ENCODE results near the gene CASP8. TPM values are rescaled to one million over a fixed set of nuclear protein-coding genes. Genes with fewer than 3 reads are reported as not detected.

Gene CASP8
- total and polyA plus RNA-seq, 9 of the 15 experiments (the other 6 are each of a cell fraction or from before 2014, with no cell fraction given): 10.2 to 31.4 (median 19.4) TPM

DNA sequence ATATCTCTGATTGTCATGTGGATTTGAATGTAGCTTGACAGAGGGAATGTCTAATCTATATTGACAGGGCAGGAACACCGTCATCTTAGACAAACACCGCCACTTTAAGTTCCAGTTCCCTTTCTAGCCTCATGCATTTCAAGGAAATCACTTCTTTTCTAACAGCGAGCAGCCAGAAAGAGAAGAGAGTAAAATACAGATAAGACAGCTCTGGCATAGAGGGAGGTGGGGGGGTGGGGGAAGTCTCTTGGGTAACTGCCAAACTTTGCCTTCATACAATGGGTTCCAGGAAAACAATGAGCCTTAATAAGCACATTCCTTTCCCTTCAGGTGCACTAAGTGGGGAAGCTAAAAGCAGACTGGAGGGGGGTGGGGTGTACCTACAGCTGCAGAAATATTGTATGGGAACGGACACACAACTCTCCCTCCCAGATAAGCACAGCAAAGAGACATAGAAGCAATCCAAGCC is 40.2 kb upstream of the CASP8 start (continued):
- TF ChIP-seq PCBP2 (IDR thresholded peaks at IDR 0.05; ENCODE audit: low read depth, low read length, poor library complexity, severe bottlenecking) (no peak), MAFG (tag; conservative IDR thresholded peaks at IDR 0.05) (no peak), NRF1 (conservative IDR thresholded peaks at IDR 0.05 in 1 of 2, IDR thresholded peaks at IDR 0.05 in 1 of 2) (no peak), CBX8 (IDR thresholded peaks at IDR 0.05; ENCODE audit: borderline replicate concordance, extremely low read depth, low read depth, low read length, poor library complexity, severe bottlenecking) (no peak), GABPB1 (CRISPR knock-in tag; IDR thresholded peaks at IDR 0.05) (no peak), HOXB6 (CRISPR knock-in tag; IDR thresholded peaks at IDR 0.05; ENCODE audit: borderline replicate concordance) (no peak), ZFPM2 (CRISPR knock-in tag; IDR thresholded peaks at IDR 0.05) (no peak), MTA3 (IDR thresholded peaks at IDR 0.05; ENCODE audit: borderline replicate concordance) (peak; percentile 43; the same call in 1 of the 2 replicates), SNIP1 (IDR thresholded peaks at IDR 0.05; ENCODE audit: low read depth) (no peak), ZNF3 (CRISPR knock-in tag; IDR thresholded peaks at IDR 0.05) (no peak), NUFIP1 (IDR thresholded peaks at IDR 0.05; ENCODE audit: partially characterized antibody) (no peak)
- TF ChIP-seq, protein P1, sequence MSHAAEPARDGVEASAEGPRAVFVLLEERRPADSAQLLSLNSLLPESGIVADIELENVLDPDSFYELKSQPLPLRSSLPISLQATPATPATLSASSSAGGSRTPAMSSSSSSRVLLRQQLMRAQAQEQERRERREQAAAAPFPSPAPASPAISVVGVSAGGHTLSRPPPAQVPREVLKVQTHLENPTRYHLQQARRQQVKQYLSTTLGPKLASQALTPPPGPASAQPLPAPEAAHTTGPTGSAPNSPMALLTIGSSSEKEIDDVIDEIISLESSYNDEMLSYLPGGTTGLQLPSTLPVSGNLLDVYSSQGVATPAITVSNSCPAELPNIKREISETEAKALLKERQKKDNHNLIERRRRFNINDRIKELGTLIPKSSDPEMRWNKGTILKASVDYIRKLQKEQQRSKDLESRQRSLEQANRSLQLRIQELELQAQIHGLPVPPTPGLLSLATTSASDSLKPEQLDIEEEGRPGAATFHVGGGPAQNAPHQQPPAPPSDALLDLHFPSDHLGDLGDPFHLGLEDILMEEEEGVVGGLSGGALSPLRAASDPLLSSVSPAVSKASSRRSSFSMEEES (CRISPR knock-in tag; IDR thresholded peaks at IDR 0.05): no peak
- TF ChIP-seq, protein P2, sequence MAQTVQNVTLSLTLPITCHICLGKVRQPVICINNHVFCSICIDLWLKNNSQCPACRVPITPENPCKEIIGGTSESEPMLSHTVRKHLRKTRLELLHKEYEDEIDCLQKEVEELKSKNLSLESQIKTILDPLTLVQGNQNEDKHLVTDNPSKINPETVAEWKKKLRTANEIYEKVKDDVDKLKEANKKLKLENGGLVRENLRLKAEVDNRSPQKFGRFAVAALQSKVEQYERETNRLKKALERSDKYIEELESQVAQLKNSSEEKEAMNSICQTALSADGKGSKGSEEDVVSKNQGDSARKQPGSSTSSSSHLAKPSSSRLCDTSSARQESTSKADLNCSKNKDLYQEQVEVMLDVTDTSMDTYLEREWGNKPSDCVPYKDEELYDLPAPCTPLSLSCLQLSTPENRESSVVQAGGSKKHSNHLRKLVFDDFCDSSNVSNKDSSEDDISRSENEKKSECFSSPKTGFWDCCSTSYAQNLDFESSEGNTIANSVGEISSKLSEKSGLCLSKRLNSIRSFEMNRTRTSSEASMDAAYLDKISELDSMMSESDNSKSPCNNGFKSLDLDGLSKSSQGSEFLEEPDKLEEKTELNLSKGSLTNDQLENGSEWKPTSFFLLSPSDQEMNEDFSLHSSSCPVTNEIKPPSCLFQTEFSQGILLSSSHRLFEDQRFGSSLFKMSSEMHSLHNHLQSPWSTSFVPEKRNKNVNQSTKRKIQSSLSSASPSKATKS (CRISPR knock-in tag; IDR thresholded peaks at IDR 0.05): no peak
- TF ChIP-seq, protein P3, sequence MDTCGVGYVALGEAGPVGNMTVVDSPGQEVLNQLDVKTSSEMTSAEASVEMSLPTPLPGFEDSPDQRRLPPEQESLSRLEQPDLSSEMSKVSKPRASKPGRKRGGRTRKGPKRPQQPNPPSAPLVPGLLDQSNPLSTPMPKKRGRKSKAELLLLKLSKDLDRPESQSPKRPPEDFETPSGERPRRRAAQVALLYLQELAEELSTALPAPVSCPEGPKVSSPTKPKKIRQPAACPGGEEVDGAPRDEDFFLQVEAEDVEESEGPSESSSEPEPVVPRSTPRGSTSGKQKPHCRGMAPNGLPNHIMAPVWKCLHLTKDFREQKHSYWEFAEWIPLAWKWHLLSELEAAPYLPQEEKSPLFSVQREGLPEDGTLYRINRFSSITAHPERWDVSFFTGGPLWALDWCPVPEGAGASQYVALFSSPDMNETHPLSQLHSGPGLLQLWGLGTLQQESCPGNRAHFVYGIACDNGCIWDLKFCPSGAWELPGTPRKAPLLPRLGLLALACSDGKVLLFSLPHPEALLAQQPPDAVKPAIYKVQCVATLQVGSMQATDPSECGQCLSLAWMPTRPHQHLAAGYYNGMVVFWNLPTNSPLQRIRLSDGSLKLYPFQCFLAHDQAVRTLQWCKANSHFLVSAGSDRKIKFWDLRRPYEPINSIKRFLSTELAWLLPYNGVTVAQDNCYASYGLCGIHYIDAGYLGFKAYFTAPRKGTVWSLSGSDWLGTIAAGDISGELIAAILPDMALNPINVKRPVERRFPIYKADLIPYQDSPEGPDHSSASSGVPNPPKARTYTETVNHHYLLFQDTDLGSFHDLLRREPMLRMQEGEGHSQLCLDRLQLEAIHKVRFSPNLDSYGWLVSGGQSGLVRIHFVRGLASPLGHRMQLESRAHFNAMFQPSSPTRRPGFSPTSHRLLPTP (IDR thresholded peaks at IDR 0.05; ENCODE audit: borderline replicate concordance, extremely low read depth, insufficient read length): no peak
- TF ChIP-seq, protein P4, sequence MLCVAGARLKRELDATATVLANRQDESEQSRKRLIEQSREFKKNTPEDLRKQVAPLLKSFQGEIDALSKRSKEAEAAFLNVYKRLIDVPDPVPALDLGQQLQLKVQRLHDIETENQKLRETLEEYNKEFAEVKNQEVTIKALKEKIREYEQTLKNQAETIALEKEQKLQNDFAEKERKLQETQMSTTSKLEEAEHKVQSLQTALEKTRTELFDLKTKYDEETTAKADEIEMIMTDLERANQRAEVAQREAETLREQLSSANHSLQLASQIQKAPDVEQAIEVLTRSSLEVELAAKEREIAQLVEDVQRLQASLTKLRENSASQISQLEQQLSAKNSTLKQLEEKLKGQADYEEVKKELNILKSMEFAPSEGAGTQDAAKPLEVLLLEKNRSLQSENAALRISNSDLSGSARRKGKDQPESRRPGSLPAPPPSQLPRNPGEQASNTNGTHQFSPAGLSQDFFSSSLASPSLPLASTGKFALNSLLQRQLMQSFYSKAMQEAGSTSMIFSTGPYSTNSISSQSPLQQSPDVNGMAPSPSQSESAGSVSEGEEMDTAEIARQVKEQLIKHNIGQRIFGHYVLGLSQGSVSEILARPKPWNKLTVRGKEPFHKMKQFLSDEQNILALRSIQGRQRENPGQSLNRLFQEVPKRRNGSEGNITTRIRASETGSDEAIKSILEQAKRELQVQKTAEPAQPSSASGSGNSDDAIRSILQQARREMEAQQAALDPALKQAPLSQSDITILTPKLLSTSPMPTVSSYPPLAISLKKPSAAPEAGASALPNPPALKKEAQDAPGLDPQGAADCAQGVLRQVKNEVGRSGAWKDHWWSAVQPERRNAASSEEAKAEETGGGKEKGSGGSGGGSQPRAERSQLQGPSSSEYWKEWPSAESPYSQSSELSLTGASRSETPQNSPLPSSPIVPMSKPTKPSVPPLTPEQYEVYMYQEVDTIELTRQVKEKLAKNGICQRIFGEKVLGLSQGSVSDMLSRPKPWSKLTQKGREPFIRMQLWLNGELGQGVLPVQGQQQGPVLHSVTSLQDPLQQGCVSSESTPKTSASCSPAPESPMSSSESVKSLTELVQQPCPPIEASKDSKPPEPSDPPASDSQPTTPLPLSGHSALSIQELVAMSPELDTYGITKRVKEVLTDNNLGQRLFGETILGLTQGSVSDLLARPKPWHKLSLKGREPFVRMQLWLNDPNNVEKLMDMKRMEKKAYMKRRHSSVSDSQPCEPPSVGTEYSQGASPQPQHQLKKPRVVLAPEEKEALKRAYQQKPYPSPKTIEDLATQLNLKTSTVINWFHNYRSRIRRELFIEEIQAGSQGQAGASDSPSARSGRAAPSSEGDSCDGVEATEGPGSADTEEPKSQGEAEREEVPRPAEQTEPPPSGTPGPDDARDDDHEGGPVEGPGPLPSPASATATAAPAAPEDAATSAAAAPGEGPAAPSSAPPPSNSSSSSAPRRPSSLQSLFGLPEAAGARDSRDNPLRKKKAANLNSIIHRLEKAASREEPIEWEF (CRISPR knock-in tag; IDR thresholded peaks at IDR 0.05): no peak
